ENCODE results near the gene SRP9.

- TF ChIP-seq CTCF (IDR thresholded peaks at IDR 0.05) (no peak), EZH2 (IDR thresholded peaks at IDR 0.05) (no peak)
These were observed 39.3 kb downstream of the SRP9 start for GRCh38 chr1:225816643-225817538.
